ENCODE results near the gene PHF20. TPM values are rescaled to one million over a fixed set of nuclear protein-coding genes. Genes with fewer than 3 reads are reported as not detected.
A peak's percentile ranks its signal among the peaks of the same experiment; 100 is the strongest.

PHF20 gene
- total RNA-seq, 1 donor from 2014 or later, result 101 TPM

DNA sequence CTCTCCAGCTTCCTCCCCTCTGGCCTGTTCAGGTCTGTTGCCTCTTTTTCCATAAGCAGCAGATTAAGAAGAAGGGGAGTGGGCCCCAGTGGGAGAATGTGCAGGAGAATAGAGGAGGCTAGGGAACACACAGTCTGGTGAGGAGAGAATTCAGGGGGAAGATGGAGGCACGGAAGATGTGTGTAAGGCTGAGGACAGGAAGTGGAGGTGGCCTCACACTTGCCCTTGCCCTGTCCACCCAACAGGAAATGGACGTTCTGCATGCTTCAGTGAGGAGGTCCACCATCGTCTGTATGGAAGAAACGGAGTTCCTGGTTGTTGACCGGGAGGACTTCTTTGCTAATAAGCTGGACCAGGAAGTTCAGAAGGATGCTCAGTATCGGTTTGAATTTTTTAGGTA is 212.6 kb downstream of the PHF20 start:
- Mint-ChIP-seq H3K27me3 (ENCODE audit: unreplicated experiment) (peaks cover 7% of the 10 kb centered on the region), H3K4me1 (ENCODE audit: unreplicated experiment) (peaks cover 11% of the 10 kb centered on the region), H3K36me3 (ENCODE audit: low read depth, unreplicated experiment) (no peaks in the 10 kb centered on the region), H3K9me3 (ENCODE audit: unreplicated experiment) (no peaks in the 10 kb centered on the region), H3K27ac (ENCODE audit: unreplicated experiment) (no peak overlapping the region), H3K4me3 (ENCODE audit: unreplicated experiment) (no peak overlapping the region)
- no peak for DNase-seq (ENCODE audit: low spot score)
- TF ChIP-seq, protein P1, sequence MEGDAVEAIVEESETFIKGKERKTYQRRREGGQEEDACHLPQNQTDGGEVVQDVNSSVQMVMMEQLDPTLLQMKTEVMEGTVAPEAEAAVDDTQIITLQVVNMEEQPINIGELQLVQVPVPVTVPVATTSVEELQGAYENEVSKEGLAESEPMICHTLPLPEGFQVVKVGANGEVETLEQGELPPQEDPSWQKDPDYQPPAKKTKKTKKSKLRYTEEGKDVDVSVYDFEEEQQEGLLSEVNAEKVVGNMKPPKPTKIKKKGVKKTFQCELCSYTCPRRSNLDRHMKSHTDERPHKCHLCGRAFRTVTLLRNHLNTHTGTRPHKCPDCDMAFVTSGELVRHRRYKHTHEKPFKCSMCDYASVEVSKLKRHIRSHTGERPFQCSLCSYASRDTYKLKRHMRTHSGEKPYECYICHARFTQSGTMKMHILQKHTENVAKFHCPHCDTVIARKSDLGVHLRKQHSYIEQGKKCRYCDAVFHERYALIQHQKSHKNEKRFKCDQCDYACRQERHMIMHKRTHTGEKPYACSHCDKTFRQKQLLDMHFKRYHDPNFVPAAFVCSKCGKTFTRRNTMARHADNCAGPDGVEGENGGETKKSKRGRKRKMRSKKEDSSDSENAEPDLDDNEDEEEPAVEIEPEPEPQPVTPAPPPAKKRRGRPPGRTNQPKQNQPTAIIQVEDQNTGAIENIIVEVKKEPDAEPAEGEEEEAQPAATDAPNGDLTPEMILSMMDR (IDR thresholded peaks at IDR 0.05; ENCODE audit: unreplicated experiment), result no peak

DNA sequence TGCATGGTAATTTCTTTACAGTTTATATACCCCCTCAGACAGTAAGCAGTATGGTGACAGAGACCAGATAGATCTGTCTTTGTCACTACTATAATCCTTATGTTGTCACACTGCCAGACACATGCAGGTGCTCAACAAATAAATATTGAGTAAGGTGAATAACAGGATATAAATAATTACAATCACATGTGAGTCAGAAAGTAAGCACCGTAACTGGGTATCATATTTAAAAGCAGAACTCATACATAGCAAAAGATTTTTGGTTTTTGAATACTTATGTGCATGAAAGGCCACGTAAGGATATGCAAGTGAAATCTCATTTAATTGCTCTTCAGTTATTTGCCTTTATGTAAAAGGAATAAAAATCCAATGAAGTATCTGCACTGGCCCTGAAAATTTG is 214.0 kb downstream of the PHF20 start:
- TF ChIP-seq, protein P1 (IDR thresholded peaks at IDR 0.05; ENCODE audit: unreplicated experiment), result no peak
- Mint-ChIP-seq H3K4me1 (ENCODE audit: unreplicated experiment) (peaks cover 11% of the 10 kb centered on the region), H3K36me3 (ENCODE audit: low read depth, unreplicated experiment) (no peaks in the 10 kb centered on the region), H3K9me3 (ENCODE audit: unreplicated experiment) (no peaks in the 10 kb centered on the region), H3K27me3 (ENCODE audit: unreplicated experiment) (peaks cover 7% of the 10 kb centered on the region), H3K27ac (ENCODE audit: unreplicated experiment) (no peak overlapping the region), H3K4me3 (ENCODE audit: unreplicated experiment) (no peak overlapping the region)
- DNase-seq (ENCODE audit: low spot score), result no peak

DNA sequence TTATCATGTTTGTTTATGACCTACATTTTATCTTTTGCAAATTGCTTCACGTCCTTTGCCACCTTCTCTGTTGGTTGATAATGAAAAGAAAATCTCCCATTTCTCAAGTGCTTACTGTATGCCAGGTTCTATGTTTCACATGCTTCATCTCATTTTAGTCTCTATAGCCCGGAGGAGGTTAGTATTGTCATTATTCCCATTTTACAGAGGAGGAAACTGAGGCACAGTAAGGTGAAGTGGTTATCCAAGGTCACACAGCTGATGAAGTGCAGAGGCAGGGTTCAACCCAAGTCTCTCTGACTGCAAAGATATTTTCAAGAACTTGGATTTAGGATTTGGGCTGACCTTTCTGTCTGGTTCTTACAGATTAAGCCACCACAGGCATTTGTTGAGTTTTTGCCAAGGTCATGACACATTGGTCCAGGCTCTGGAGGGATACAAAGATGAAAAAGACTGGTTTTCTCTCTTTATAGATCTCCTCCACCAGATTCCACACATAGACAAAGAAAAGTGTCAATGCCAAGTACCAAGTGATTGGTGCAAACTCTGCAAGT is 217.2 kb downstream of the PHF20 start:
- TF ChIP-seq, protein P1 (IDR thresholded peaks at IDR 0.05; ENCODE audit: unreplicated experiment), result no peak
- Mint-ChIP-seq H3K4me1 (ENCODE audit: unreplicated experiment) (peaks cover 6% of the 10 kb centered on the region), H3K27ac (ENCODE audit: unreplicated experiment) (no peak overlapping the region), H3K4me3 (ENCODE audit: unreplicated experiment) (no peak overlapping the region), H3K27me3 (ENCODE audit: unreplicated experiment) (peaks cover 5% of the 10 kb centered on the region), H3K9me3 (ENCODE audit: unreplicated experiment) (no peaks in the 10 kb centered on the region), H3K36me3 (ENCODE audit: low read depth, unreplicated experiment) (no peaks in the 10 kb centered on the region)
- DNase-seq (ENCODE audit: low spot score), result no peak

DNA sequence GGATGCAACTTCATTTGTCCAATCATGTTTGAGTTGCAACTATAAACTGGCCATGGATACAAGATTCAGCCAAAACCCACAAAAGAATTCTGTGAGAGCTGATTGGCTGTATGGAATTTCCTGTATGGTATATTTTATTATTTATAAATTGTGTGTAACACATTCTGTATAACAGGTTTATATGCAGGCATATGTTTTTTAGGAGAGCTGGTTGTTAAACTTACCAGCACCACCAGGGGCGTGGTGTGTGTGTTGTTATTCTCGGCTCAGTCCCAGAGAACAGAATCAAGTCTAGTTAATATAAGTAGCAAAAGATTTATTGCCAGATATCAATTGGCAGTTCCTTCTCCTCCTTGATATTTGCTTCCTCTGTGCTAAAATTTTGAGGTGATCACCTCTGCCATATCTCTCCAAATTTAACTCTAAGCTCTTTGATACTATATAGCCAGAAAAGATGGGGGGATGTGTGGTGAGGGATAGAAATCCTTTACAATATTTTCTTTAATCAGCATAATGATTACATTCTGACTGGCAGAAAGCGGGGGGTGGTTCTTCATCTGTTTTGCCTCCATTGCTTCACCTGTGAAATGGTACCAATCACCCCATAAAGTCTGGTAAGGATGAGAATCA is 219.4 kb downstream of the PHF20 start:
- peak; percentile 29 for DNase-seq (ENCODE audit: low spot score)
- no peaks in the 10 kb centered on the region for H3K4me1 Mint-ChIP-seq (ENCODE audit: unreplicated experiment)
- H3K27ac Mint-ChIP-seq (ENCODE audit: unreplicated experiment), result no peak overlapping the region
- no peaks in the 10 kb centered on the region for H3K36me3 Mint-ChIP-seq (ENCODE audit: low read depth, unreplicated experiment)
- no peak overlapping the region for H3K4me3 Mint-ChIP-seq (ENCODE audit: unreplicated experiment)
- peaks cover 1% of the 10 kb centered on the region for H3K27me3 Mint-ChIP-seq (ENCODE audit: unreplicated experiment)
- TF ChIP-seq, protein P1 (IDR thresholded peaks at IDR 0.05; ENCODE audit: unreplicated experiment), result peak; percentile 53
- H3K9me3 Mint-ChIP-seq (ENCODE audit: unreplicated experiment), result no peaks in the 10 kb centered on the region

DNA sequence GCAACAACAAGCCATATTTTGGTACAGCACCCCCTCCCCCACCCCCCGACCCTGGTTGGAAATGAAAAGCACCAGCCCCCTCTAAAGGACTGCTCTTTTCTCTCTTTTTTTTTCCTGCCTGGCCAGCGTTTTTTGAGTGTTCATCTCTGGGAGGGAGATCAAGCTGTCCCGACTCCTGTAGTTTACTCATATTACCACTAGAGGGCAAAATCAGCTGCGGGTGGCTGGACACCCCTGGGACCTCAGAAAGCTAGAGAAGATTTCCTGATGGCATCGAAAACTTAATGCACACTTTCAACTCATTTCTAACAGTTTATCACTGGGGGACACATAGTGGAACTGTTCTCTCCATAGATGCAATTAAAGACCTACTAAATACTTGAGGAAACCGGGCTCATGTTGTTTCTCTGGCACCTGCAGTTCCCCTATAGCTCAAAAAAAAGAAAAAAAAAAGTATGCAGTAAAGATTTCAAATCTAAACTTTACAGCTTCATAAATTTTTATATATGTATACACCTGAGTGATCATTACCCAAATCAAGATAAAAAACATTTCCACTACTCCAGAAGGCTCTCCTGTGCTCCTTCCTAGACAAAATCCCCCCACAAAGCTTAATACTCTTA is 221.0 kb downstream of the PHF20 start:
- Mint-ChIP-seq H3K36me3 (ENCODE audit: low read depth, unreplicated experiment) (no peaks in the 10 kb centered on the region), H3K4me1 (ENCODE audit: unreplicated experiment) (peaks cover 8% of the 10 kb centered on the region), H3K27ac (ENCODE audit: unreplicated experiment) (no peak overlapping the region), H3K4me3 (ENCODE audit: unreplicated experiment) (no peak overlapping the region), H3K9me3 (ENCODE audit: unreplicated experiment) (no peaks in the 10 kb centered on the region), H3K27me3 (ENCODE audit: unreplicated experiment) (no peaks in the 10 kb centered on the region)
- DNase-seq (ENCODE audit: low spot score), result peak; percentile 48
- TF ChIP-seq, protein P1 (IDR thresholded peaks at IDR 0.05; ENCODE audit: unreplicated experiment), result peak; percentile 90
